Transverse colon (tissue), 4 donors: ENCODE measurements around the gene KLK8. TPM values are rescaled to one million over a fixed set of nuclear protein-coding genes. Genes with fewer than 3 reads are reported as not detected.

ENCODE experiments used
- DNase-seq: peaks from one replicate; pipeline ENCODE4 v3.0.0-alpha.2; 2019
- H3K27ac ChIP-seq, 4 donors: fragments of 200-600 bp; sonication (generic); 2 replicates each; pipeline ENCODE4 v1.5.1; 2016 to 2018; ENCODE audit warnings: inconsistent platforms in 4 of 4
- H3K27me3 ChIP-seq: fragments of 200-600 bp; sonication (generic); 2 replicates; pipeline ENCODE4 v1.5.1; 2017; ENCODE audit warnings: inconsistent platforms
- H3K36me3 ChIP-seq, 4 donors: fragments of 200-600 bp; sonication (generic); 2 replicates each; pipeline ENCODE4 v1.5.1; 2017 to 2019; ENCODE audit warnings: inconsistent platforms in 4 of 4
- H3K4me1 ChIP-seq, 4 donors: fragments of 200-600 bp; sonication (generic); 2 replicates each; pipeline ENCODE4 v1.5.1; 2017 to 2020; ENCODE audit warnings: inconsistent platforms in 4 of 4
- H3K4me3 ChIP-seq, 4 donors: fragments of 200-600 bp; sonication (generic); 1 replicate in 1 of 4; 2 replicates in 3 of 4; pipeline versions ENCODE4 v1.5.1 to v1.6.1; 2017 to 2019; ENCODE audit warnings: inconsistent platforms in 4 of 4
- H3K9me3 ChIP-seq, 2 donors: fragments of 200-600 bp; sonication (generic); 2 replicates each; pipeline ENCODE4 v1.5.1; 2017 to 2019; ENCODE audit warnings: inconsistent platforms in 2 of 2
- EP300 ChIP-seq: sonication (generic); formaldehyde crosslinking; IDR thresholded peaks from one replicate; pipeline ENCODE4 v1.6.1; 2017; ENCODE audit warnings: antibody characterized with exemption, low read depth
- POLR2A ChIP-seq: fragments of 450-650 bp; IDR thresholded peaks from one replicate; pipeline ENCODE4 v1.6.1; 2016; ENCODE audit warnings: antibody characterized with exemption, mild to moderate bottlenecking, moderate library complexity
- POLR2AphosphoS5 ChIP-seq, 3 donors: sonication (generic); formaldehyde crosslinking; IDR thresholded peaks; one replicate each; pipeline ENCODE4 v1.6.1; 2016; ENCODE audit warnings: antibody characterized with exemption in 3 of 3
- whole genome bisulfite sequencing, 2 donors: methylation state at CpG; one replicate each; pipeline ENCODE4 v1.1.5; 2018; ENCODE audit warnings: low coverage in 1 of 2; 5-methylcytosine and 5-hydroxymethylcytosine counted together
- in situ Hi-C, 4 donors: fragments of 200-750 bp; cut with MboI; loops; one replicate each; pipeline versions ENCODE4 v1.15.0 to v1.15.1; 2017; ENCODE audit warnings: low sequenced_read_pairs in 3 of 4, low pct_ligation_motif_present in 1 of 4, low pct_unique_long_range_greater_than_20kb in 1 of 4
- intact Hi-C: fragments of 100-400 bp; cut with DNase I; formaldehyde crosslinking; loops from one replicate; pipeline ENCODE4 v1.15.1; 2023; ENCODE audit warnings: low total_unique reads
- total RNA-seq, 4 donors: library from RNA; depleted of rRNA; stranded (reverse); fragments of >200 nt; gene quantifications; one replicate each; pipeline ENCODE4 v1.1.0, GENCODE V29; 2016
- TF ChIP-seq, protein P1 (sequence below), 5 experiments: fragments of 200-600 bp in 3 of 5; fragments of 450-650 bp in 2 of 5; sonication (generic) in 3 of 5; IDR thresholded peaks; 1 replicate in 2 of 5; 2 replicates in 3 of 5; pipeline ENCODE4 v1.5.1; 2016 to 2017; ENCODE audit warnings: antibody characterized with exemption in 5 of 5, inconsistent platforms in 3 of 5, mild to moderate bottlenecking in 2 of 5, moderate library complexity in 1 of 5

The KLK8 gene, protein sequence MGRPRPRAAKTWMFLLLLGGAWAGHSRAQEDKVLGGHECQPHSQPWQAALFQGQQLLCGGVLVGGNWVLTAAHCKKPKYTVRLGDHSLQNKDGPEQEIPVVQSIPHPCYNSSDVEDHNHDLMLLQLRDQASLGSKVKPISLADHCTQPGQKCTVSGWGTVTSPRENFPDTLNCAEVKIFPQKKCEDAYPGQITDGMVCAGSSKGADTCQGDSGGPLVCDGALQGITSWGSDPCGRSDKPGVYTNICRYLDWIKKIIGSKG
- not detected for total RNA-seq

DNA sequence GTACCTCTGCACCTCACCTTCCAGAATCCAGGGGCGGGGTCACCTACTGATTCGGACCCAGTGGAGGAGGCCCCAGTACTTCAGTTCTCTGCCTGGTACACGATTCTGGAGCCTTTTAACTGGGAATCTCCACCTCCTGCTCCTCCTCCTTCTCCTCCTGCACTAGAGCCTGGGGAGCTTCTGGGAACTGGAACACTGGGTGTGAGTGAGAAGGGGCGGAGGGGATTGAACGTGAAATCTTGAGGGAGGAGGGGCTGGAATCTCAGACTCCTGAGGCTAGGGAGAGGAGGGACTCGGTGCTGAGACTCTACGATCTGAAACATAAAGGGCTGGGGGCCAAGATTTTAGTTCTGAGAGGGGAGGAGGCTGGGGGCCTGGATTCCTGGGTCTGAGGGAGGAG lies at the start of gene KLK8:
Gene KLK8 (minus strand): TSS at position 90 of the 400 bp plus-strand sequence. CDS start 437 bp downstream, outside the sequence.
- H3K4me3 ChIP-seq = no peak within 1 kb of the TSS
- no peak for DNase-seq

DNA sequence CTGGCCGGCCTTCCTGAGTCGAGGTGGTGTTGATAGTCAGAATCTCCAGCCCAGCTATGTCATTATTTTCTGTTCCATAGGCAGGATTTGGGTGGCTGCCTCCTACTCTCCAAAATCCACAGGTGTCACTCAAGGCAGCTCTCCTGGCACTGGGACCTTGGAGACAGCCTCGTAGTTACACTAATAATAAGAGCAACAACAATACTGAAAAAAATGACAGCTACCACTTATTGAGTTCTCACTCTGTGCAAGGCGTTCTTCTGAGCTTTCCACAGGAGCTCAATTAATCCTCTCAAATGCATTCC lies 45.6 kb upstream of the KLK8 start:
- peaks cover 3% of the 10 kb centered on the region for H3K27me3 ChIP-seq
- 16 to 33% methylated on average over 1 to 4 of the region's 4 CpGs for WGBS, 2 donors
- no peak for DNase-seq
- no peak overlapping the region for H3K4me3 ChIP-seq
- no peaks in the 10 kb centered on the region for H3K36me3 ChIP-seq
- H3K27ac ChIP-seq = no peak overlapping the region
- H3K4me1 ChIP-seq = no peaks in the 10 kb centered on the region
- in situ Hi-C loops (no loop called here), intact Hi-C loops (no loop called here)
- H3K9me3 ChIP-seq = no peaks in the 10 kb centered on the region
- TF ChIP-seq EP300 (no peak), POLR2AphosphoS5 (IDR thresholded peaks at IDR 0.05) (no peak), POLR2A (no peak)
- TF ChIP-seq, protein P1, sequence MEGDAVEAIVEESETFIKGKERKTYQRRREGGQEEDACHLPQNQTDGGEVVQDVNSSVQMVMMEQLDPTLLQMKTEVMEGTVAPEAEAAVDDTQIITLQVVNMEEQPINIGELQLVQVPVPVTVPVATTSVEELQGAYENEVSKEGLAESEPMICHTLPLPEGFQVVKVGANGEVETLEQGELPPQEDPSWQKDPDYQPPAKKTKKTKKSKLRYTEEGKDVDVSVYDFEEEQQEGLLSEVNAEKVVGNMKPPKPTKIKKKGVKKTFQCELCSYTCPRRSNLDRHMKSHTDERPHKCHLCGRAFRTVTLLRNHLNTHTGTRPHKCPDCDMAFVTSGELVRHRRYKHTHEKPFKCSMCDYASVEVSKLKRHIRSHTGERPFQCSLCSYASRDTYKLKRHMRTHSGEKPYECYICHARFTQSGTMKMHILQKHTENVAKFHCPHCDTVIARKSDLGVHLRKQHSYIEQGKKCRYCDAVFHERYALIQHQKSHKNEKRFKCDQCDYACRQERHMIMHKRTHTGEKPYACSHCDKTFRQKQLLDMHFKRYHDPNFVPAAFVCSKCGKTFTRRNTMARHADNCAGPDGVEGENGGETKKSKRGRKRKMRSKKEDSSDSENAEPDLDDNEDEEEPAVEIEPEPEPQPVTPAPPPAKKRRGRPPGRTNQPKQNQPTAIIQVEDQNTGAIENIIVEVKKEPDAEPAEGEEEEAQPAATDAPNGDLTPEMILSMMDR (IDR thresholded peaks at IDR 0.05) = no peak

More for the DNA sequence above, at the start of gene KLK8:
- no peaks in the 10 kb centered on the region for H3K9me3 ChIP-seq
- intact Hi-C loops = no loop called here
- H3K4me1 ChIP-seq = no peaks in the 10 kb centered on the region
- H3K36me3 ChIP-seq = no peaks in the 10 kb centered on the region
- in situ Hi-C loops = no loop called here
- H3K27ac ChIP-seq = no peak within 1 kb of the TSS
- 22% methylated on average over 7 of the region's 7 CpGs; no CpG with 5 or more reads in 1 of the 2 donors for WGBS, 2 donors
- TF ChIP-seq POLR2A (no peak), POLR2AphosphoS5 (IDR thresholded peaks at IDR 0.05) (no peak), EP300 (no peak)
- TF ChIP-seq, protein P1 (IDR thresholded peaks at IDR 0.05) = no peak
- H3K27me3 ChIP-seq = peaks cover 49% of the 10 kb centered on the region

DNA sequence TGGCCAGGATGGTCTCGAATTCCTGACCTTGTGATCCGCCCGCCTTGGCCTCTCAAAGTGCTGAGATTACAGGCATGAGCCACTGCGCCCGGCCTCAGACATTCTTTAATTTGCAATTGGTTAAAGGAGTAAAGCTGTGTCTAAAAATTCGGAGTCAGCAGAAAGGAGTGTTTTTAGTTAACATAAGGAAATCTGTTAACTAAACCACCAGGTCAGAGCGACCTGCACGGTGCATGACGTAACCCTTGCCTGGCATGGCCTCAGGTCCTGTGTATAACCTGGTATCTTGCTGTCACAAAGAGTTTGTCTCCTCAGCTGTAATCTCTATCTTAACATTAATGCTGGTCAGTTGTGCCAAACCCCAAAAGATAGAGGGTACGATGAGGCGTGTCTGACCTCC lies 42.9 kb upstream of the KLK8 start:
- TF ChIP-seq POLR2AphosphoS5 (IDR thresholded peaks at IDR 0.05) (no peak), POLR2A (no peak), EP300 (no peak)
- TF ChIP-seq, protein P1 (IDR thresholded peaks at IDR 0.05) = no peak
- 83 to 84% methylated on average over 3 to 11 of the region's 11 CpGs for WGBS, 2 donors
- intact Hi-C loops (no loop called here), in situ Hi-C loops (no loop called here)
- no peak overlapping the region for H3K4me3 ChIP-seq
- DNase-seq = no peak
- peaks cover 3% of the 10 kb centered on the region for H3K27me3 ChIP-seq
- no peak overlapping the region for H3K27ac ChIP-seq
- H3K4me1 ChIP-seq = no peaks in the 10 kb centered on the region
- no peaks in the 10 kb centered on the region for H3K9me3 ChIP-seq
- H3K36me3 ChIP-seq = no peaks in the 10 kb centered on the region

DNA sequence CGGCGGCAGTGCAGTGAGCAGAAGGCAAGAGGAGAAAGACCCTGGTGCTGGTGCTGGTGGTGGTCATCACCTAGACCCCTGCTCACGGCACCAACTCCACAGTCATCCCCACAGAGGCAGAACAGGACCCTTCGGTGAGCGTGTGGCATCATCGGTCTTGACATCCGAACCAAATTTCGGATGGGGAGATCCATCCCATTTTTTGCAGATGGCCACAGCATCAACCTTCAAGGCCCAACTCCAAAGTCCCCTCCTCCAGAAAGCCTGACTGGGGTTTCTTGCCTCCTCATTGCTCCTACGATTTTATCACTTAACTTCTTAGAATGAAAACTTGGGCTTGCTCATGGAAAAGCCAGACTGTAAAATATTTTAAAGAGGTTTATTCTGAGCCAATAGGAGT lies 42.1 kb upstream of the KLK8 start:
- TF ChIP-seq, protein P1 (IDR thresholded peaks at IDR 0.05) = no peak
- in situ Hi-C loops = no loop called here
- H3K27me3 ChIP-seq = peaks cover 3% of the 10 kb centered on the region
- no peaks in the 10 kb centered on the region for H3K9me3 ChIP-seq
- no peak overlapping the region for H3K27ac ChIP-seq
- intact Hi-C loops = no loop called here
- no peak for DNase-seq
- no peaks in the 10 kb centered on the region for H3K36me3 ChIP-seq
- WGBS, 2 donors = 67 to 83% methylated on average over 1 to 9 of the region's 9 CpGs
- H3K4me1 ChIP-seq = no peaks in the 10 kb centered on the region
- no peak overlapping the region for H3K4me3 ChIP-seq
